GM19240 (cell line): ENCODE measurements around the gene HOXA10.

ENCODE experiments used
- DNase-seq: peaks from one replicate; pipeline ENCODE4 v3.0.0; 2011; ENCODE audit warnings: low spot score; ENCODE audit not compliant: insufficient read length

The HOXA10 gene

GRCh38 chr7:27191833-27192545 lies 17.9 kb upstream of the HOXA10 start:
- DNase-seq = no peak

- DNase-seq = no peak
Observed at GRCh38 chr7:27191161-27191731, 17.1 kb upstream of the HOXA10 start.

- no peak for DNase-seq
Observed at GRCh38 chr7:27189997-27190748, 16.1 kb upstream of the HOXA10 start.

GRCh38 chr7:27189295-27189996 lies 15.3 kb upstream of the HOXA10 start:
- no peak for DNase-seq

- no peak for DNase-seq
Observed at GRCh38 chr7:27188386-27189294, 14.5 kb upstream of the HOXA10 start.

- no peak for DNase-seq
Observed at GRCh38 chr7:27187475-27188385, 13.6 kb upstream of the HOXA10 start.

- no peak for DNase-seq
Observed at GRCh38 chr7:27186668-27187474, 12.8 kb upstream of the HOXA10 start.

GRCh38 chr7:27185854-27186667 lies 11.9 kb upstream of the HOXA10 start:
- no peak for DNase-seq

GRCh38 chr7:27185013-27185853 lies 11.1 kb upstream of the HOXA10 start, which contains the start of gene HOXA11:
Gene HOXA11, minus strand, starts transcription at chr7:27185232. Its CDS starts 88 bp downstream, at chr7:27185144.
- DNase-seq = no peak

- no peak for DNase-seq
Observed at GRCh38 chr7:27184337-27185012, 10.4 kb upstream of the HOXA10 start.

GRCh38 chr7:27183682-27184336 lies 9.7 kb upstream of the HOXA10 start:
- no peak for DNase-seq

- DNase-seq = no peak
Observed at GRCh38 chr7:27182861-27183681, 9.0 kb upstream of the HOXA10 start.

- DNase-seq = no peak
Observed at GRCh38 chr7:27182285-27182841, 8.2 kb upstream of the HOXA10 start.

- no peak for DNase-seq
Observed at GRCh38 chr7:27181795-27182275, 7.7 kb upstream of the HOXA10 start.
